Bladder microvascular endothelial cell (primary cell): ENCODE data around the gene LAMP5. TPM values are rescaled to one million over a fixed set of nuclear protein-coding genes. Genes with fewer than 3 reads are reported as not detected.

Source experiments
- total RNA-seq: library from RNA; depleted of rRNA; stranded (reverse); fragments of >200 nt; gene quantifications from 2 replicates; pipeline ENCODE4 v1.2.3, GENCODE V29; 2014

LAMP5 gene, protein sequence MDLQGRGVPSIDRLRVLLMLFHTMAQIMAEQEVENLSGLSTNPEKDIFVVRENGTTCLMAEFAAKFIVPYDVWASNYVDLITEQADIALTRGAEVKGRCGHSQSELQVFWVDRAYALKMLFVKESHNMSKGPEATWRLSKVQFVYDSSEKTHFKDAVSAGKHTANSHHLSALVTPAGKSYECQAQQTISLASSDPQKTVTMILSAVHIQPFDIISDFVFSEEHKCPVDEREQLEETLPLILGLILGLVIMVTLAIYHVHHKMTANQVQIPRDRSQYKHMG
- 1.4 and 3.2 TPM in 2 replicates for total RNA-seq

DNA sequence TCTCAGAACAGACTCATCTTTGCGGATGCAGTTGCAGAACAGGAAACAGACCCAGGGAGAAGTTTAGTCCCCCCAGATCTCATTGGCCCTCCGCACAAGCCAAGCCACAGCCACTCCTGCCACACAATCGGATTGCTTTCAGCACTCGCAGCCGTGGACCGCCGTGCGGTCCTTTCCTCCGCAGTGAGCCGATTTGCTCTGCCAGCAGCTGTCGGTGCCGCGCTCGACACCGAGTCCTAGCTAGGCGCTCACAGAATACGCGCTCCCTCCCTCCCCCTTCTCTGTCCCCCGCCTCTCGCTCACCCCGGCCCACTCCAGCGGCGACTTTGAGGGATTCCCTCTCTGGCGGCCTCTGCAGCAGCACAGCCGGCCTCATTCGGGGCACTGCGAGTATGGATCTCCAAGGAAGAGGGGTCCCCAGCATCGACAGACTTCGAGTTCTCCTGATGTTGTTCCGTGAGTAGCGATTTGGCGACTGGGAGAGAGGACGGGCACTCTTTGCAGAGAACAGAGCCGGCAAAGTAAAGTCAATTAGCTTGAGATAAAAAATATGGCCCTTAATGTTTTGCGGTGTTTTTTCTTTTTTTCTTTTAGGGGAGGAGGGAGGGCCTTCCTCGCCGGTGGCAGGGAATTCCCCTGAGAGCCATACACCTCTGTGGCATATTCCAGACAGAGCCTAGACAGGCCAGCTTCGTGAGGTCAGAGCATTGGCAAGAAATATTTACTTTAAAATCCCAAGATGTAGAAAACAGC is at the start of gene LAMP5:
Gene LAMP5, plus strand, starts transcription at position 130 of the 753 bp plus-strand sequence. Its CDS starts 263 bp downstream, at position 393.

